ENCODE measurements around the gene GMIP. TPM values are rescaled to one million over a fixed set of nuclear protein-coding genes. Genes with fewer than 3 reads are reported as not detected.

GMIP gene
- total RNA-seq, 1 donor from 2014 or later = 54.4 TPM

- intact Hi-C loops (cut with DNase I) = no loop called here
- Histone ChIP-seq H3K27me3 (ENCODE audit: low read depth) (no peaks in the 10 kb centered on the region), H3K9me3 (no peaks in the 10 kb centered on the region), H3K27ac (no peak overlapping the region), H3K36me3 (no peaks in the 10 kb centered on the region), H3K4me1 (no peaks in the 10 kb centered on the region), H3K4me3 (no peak overlapping the region)
- DNase-seq (no peak), ATAC-seq (no peak)
- TF ChIP-seq CTCF (IDR thresholded peaks at IDR 0.05) = no peak
These were observed 63.7 kb downstream of the GMIP start for GRCh38 chr19:19579533-19580361.

Other genes starting within 250 kb of the GMIP start
- gene GATAD2A, start 238.0 kb downstream of the GMIP start, total RNA-seq = 84.0 TPM
- gene TSSK6, start 128.1 kb downstream of the GMIP start, total RNA-seq = 2.9 TPM
- gene NDUFA13, start 127.4 kb downstream of the GMIP start, total RNA-seq = 218 TPM
- gene YJEFN3, start 114.7 kb downstream of the GMIP start, total RNA-seq = 6.6 TPM
- gene CILP2, start 105.4 kb downstream of the GMIP start, total RNA-seq = 0.12 TPM
- 3.7 TPM for gene PBX4, start 25.0 kb downstream of the GMIP start, total RNA-seq
- gene LPAR2, start 15.4 kb downstream of the GMIP start, total RNA-seq = 40.3 TPM
- 71.9 TPM for gene ATP13A1, start 20.0 kb upstream of the GMIP start, total RNA-seq
- gene ZNF101, start 25.2 kb upstream of the GMIP start, total RNA-seq = 13.1 TPM
- gene ZNF14, start 89.5 kb upstream of the GMIP start, total RNA-seq = 6.7 TPM
- gene ZNF506, start 178.1 kb upstream of the GMIP start, total RNA-seq = 24.5 TPM
- 10.4 TPM for gene ZNF253, start 222.2 kb upstream of the GMIP start, total RNA-seq